ENCODE measurements around the gene PPM1H.

The PPM1H gene

GRCh38 chr12:62657363-62657632 is 277.7 kb downstream of the PPM1H start:
- Histone ChIP-seq H3K9me2 (replicated peaks; ENCODE audit: low read depth, low read length) (no peaks in the 10 kb centered on the region), H2AFZ (ENCODE audit: low read length) (no peak overlapping the region), H3K4me1 (ENCODE audit: insufficient read depth, low read length, poor library complexity, severe bottlenecking) (peaks cover 44% of the 10 kb centered on the region), H3F3A (ENCODE audit: low read depth) (no peaks in the 10 kb centered on the region), H3K36me3 (ENCODE audit: insufficient read depth, low read length) (peaks cover 4% of the 10 kb centered on the region; the same call in 1 of the 2 replicates), H3K27me3 (ENCODE audit: insufficient read depth, low read length, poor library complexity, severe bottlenecking) (no peaks in the 10 kb centered on the region), H3K9me3 (ENCODE audit: insufficient read depth, low read depth, low read length) (no peaks in the 10 kb centered on the region), H3K79me2 (ENCODE audit: insufficient read depth, low read length) (no peaks in the 10 kb centered on the region), H3K9ac (ENCODE audit: low read depth, low read length, poor library complexity, severe bottlenecking) (no peak overlapping the region), H4K20me1 (ENCODE audit: insufficient read depth, low read length, poor library complexity, severe bottlenecking) (no peaks in the 10 kb centered on the region), H3K4me3 (ENCODE audit: low read length, poor library complexity, severe bottlenecking) (no peak overlapping the region), H3K4me2 (ENCODE audit: low read depth, low read length, poor library complexity, severe bottlenecking) (peak overlapping the region; percentile 7)
- TF ChIP-seq CTCF (conservative IDR thresholded peaks at IDR 0.05; ENCODE audit: low read length) = no peak

- H3K4me3 ChIP-seq (ENCODE audit: low read length, poor library complexity, severe bottlenecking) = no peak overlapping the region
- peaks cover 4% of the 10 kb centered on the region; the same call in 1 of the 2 replicates for H3K36me3 ChIP-seq (ENCODE audit: insufficient read depth, low read length)
- no peak overlapping the region for H2AFZ ChIP-seq (ENCODE audit: low read length)
- no peaks in the 10 kb centered on the region for H3K9me3 ChIP-seq (ENCODE audit: insufficient read depth, low read depth, low read length)
- no peaks in the 10 kb centered on the region for H3K79me2 ChIP-seq (ENCODE audit: insufficient read depth, low read length)
- H3K4me1 ChIP-seq (ENCODE audit: insufficient read depth, low read length, poor library complexity, severe bottlenecking) = peaks cover 44% of the 10 kb centered on the region
- H3K4me2 ChIP-seq (ENCODE audit: low read depth, low read length, poor library complexity, severe bottlenecking) = no peak overlapping the region
- TF ChIP-seq CTCF (conservative IDR thresholded peaks at IDR 0.05; ENCODE audit: low read length) (no peak), EZH2phosphoT487 (IDR thresholded peaks at IDR 0.05; ENCODE audit: borderline replicate concordance) (no peak)
- no peaks in the 10 kb centered on the region for H3F3A ChIP-seq (ENCODE audit: low read depth)
- no peaks in the 10 kb centered on the region for H4K20me1 ChIP-seq (ENCODE audit: insufficient read depth, low read length, poor library complexity, severe bottlenecking)
- H3K9me2 ChIP-seq (replicated peaks; ENCODE audit: low read depth, low read length) = no peaks in the 10 kb centered on the region
- H3K27me3 ChIP-seq (ENCODE audit: insufficient read depth, low read length, poor library complexity, severe bottlenecking) = no peaks in the 10 kb centered on the region
- no peak overlapping the region for H3K9ac ChIP-seq (ENCODE audit: low read depth, low read length, poor library complexity, severe bottlenecking)
Observed at GRCh38 chr12:62656591-62657362, 278.2 kb downstream of the PPM1H start.

GRCh38 chr12:62655666-62656151 is 279.2 kb downstream of the PPM1H start:
- H3K79me2 ChIP-seq (ENCODE audit: insufficient read depth, low read length) = no peaks in the 10 kb centered on the region

More at GRCh38 chr12:62655666-62656151, 279.2 kb downstream of the PPM1H start:
- TF ChIP-seq CTCF (conservative IDR thresholded peaks at IDR 0.05; ENCODE audit: low read length) (no peak), EZH2phosphoT487 (IDR thresholded peaks at IDR 0.05; ENCODE audit: borderline replicate concordance) (no peak)
- H3K9ac ChIP-seq (ENCODE audit: low read depth, low read length, poor library complexity, severe bottlenecking) = no peak overlapping the region
- peaks cover 1% of the 10 kb centered on the region; the same call in 1 of the 2 replicates for H3K36me3 ChIP-seq (ENCODE audit: insufficient read depth, low read length)
- H3K9me2 ChIP-seq (replicated peaks; ENCODE audit: low read depth, low read length) = no peaks in the 10 kb centered on the region
- peaks cover 44% of the 10 kb centered on the region for H3K4me1 ChIP-seq (ENCODE audit: insufficient read depth, low read length, poor library complexity, severe bottlenecking)
- no peaks in the 10 kb centered on the region for H4K20me1 ChIP-seq (ENCODE audit: insufficient read depth, low read length, poor library complexity, severe bottlenecking)
- H3K4me2 ChIP-seq (ENCODE audit: low read depth, low read length, poor library complexity, severe bottlenecking) = peak overlapping the region; percentile 65
- H3K27me3 ChIP-seq (ENCODE audit: insufficient read depth, low read length, poor library complexity, severe bottlenecking) = no peaks in the 10 kb centered on the region
- H3F3A ChIP-seq (ENCODE audit: low read depth) = no peaks in the 10 kb centered on the region
- no peak overlapping the region for H3K4me3 ChIP-seq (ENCODE audit: low read length, poor library complexity, severe bottlenecking)
- no peak overlapping the region for H2AFZ ChIP-seq (ENCODE audit: low read length)
- H3K9me3 ChIP-seq (ENCODE audit: insufficient read depth, low read depth, low read length) = no peaks in the 10 kb centered on the region

Measured in Loucy (cell line).